Measurements from ENCODE around the gene FARS2.

The FARS2 gene

GRCh38 chr6:5674141-5674540 is 412.8 kb downstream of the FARS2 start:
- H3K4me3 ChIP-seq (replicated peaks; ENCODE audit: low read depth, low read length) = no peak overlapping the region
- no peaks in the 10 kb centered on the region for H3K36me3 ChIP-seq (ENCODE audit: control insufficient read depth, insufficient read depth, low read length)
- no peaks in the 10 kb centered on the region for H3K27me3 ChIP-seq (replicated peaks; ENCODE audit: control insufficient read depth, insufficient read depth, low read length)
- no peak for DNase-seq (ENCODE audit: extremely low read depth, insufficient read length)
- TF ChIP-seq CTCF (IDR thresholded peaks at IDR 0.05; ENCODE audit: insufficient read depth, low read length, poor library complexity, severe bottlenecking) = no peak

GRCh38 chr6:5674721-5675120 is 413.4 kb downstream of the FARS2 start:
- Histone ChIP-seq H3K27me3 (replicated peaks; ENCODE audit: control insufficient read depth, insufficient read depth, low read length) (no peaks in the 10 kb centered on the region), H3K36me3 (ENCODE audit: control insufficient read depth, insufficient read depth, low read length) (no peaks in the 10 kb centered on the region), H3K4me3 (replicated peaks; ENCODE audit: low read depth, low read length) (no peak overlapping the region)
- DNase-seq (ENCODE audit: extremely low read depth, insufficient read length) = no peak
- no peak for TF ChIP-seq CTCF (IDR thresholded peaks at IDR 0.05; ENCODE audit: insufficient read depth, low read length, poor library complexity, severe bottlenecking)

GRCh38 chr6:5676701-5677100 is 415.4 kb downstream of the FARS2 start:
- Histone ChIP-seq H3K4me3 (replicated peaks; ENCODE audit: low read depth, low read length) (no peak overlapping the region), H3K27me3 (replicated peaks; ENCODE audit: control insufficient read depth, insufficient read depth, low read length) (no peaks in the 10 kb centered on the region), H3K36me3 (ENCODE audit: control insufficient read depth, insufficient read depth, low read length) (no peaks in the 10 kb centered on the region)
- DNase-seq (ENCODE audit: extremely low read depth, insufficient read length) = no peak
- TF ChIP-seq CTCF (IDR thresholded peaks at IDR 0.05; ENCODE audit: insufficient read depth, low read length, poor library complexity, severe bottlenecking) = no peak

- Histone ChIP-seq H3K4me3 (replicated peaks; ENCODE audit: low read depth, low read length) (no peak overlapping the region), H3K36me3 (ENCODE audit: control insufficient read depth, insufficient read depth, low read length) (no peaks in the 10 kb centered on the region), H3K27me3 (replicated peaks; ENCODE audit: control insufficient read depth, insufficient read depth, low read length) (no peaks in the 10 kb centered on the region)
- no peak for TF ChIP-seq CTCF (IDR thresholded peaks at IDR 0.05; ENCODE audit: insufficient read depth, low read length, poor library complexity, severe bottlenecking)
- no peak for DNase-seq (ENCODE audit: extremely low read depth, insufficient read length)
Observed at GRCh38 chr6:5677219-5678000, 416.1 kb downstream of the FARS2 start.

- no peak for DNase-seq (ENCODE audit: extremely low read depth, insufficient read length)
- no peak for TF ChIP-seq CTCF (IDR thresholded peaks at IDR 0.05; ENCODE audit: insufficient read depth, low read length, poor library complexity, severe bottlenecking)
- Histone ChIP-seq H3K27me3 (replicated peaks; ENCODE audit: control insufficient read depth, insufficient read depth, low read length) (no peaks in the 10 kb centered on the region), H3K4me3 (replicated peaks; ENCODE audit: low read depth, low read length) (no peak overlapping the region), H3K36me3 (ENCODE audit: control insufficient read depth, insufficient read depth, low read length) (no peaks in the 10 kb centered on the region)
Observed at GRCh38 chr6:5679270-5679669, 418.0 kb downstream of the FARS2 start.
